HG03354 (cell line): Measurements from ENCODE around the gene SF3A2.

Source experiments
- ATAC-seq: cut with Tn5 transposase; IDR thresholded peaks from one replicate; pipeline ENCODE4 v1.9.1; 2021; ENCODE audit warnings: mild to moderate bottlenecking; ENCODE audit not compliant: unreplicated experiment, poor library complexity, severe bottlenecking

The SF3A2 gene

GRCh38 chr19:2237869-2238153, 1.2 kb downstream of the SF3A2 start:
- no peak for ATAC-seq

GRCh38 chr19:2239173-2239572, 2.5 kb downstream of the SF3A2 start:
- no peak for ATAC-seq

- ATAC-seq: no peak
Measured at GRCh38 chr19:2239771-2240770, 3.4 kb downstream of the SF3A2 start.

- ATAC-seq: no peak
Measured at GRCh38 chr19:2240881-2241760, 4.5 kb downstream of the SF3A2 start.

GRCh38 chr19:2242092-2242537, 5.5 kb downstream of the SF3A2 start:
- no peak for ATAC-seq

GRCh38 chr19:2242816-2243215, 6.2 kb downstream of the SF3A2 start:
- ATAC-seq: no peak

- ATAC-seq: no peak
Measured at GRCh38 chr19:2243274-2244124, 6.9 kb downstream of the SF3A2 start.

- ATAC-seq: no peak
Measured at GRCh38 chr19:2244125-2244411, 7.4 kb downstream of the SF3A2 start.

- no peak for ATAC-seq
Measured at GRCh38 chr19:2244486-2244885, 7.9 kb downstream of the SF3A2 start.

- no peak for ATAC-seq
Measured at GRCh38 chr19:2245273-2245672, 8.6 kb downstream of the SF3A2 start.

- no peak for ATAC-seq
Measured at GRCh38 chr19:2246014-2246620, 9.5 kb downstream of the SF3A2 start.

GRCh38 chr19:2246801-2247361, 10.3 kb downstream of the SF3A2 start:
- no peak for ATAC-seq

GRCh38 chr19:2247433-2248101, 10.9 kb downstream of the SF3A2 start:
- ATAC-seq: no peak

- ATAC-seq: no peak
Measured at GRCh38 chr19:2248136-2249009, 11.7 kb downstream of the SF3A2 start.

- ATAC-seq: no peak
Measured at GRCh38 chr19:2249010-2249866, 12.6 kb downstream of the SF3A2 start, which contains the start of gene AMH. AMH (plus strand) TSS chr19:2249323; CDS start chr19:2249333, 10 bp downstream.

- no peak for ATAC-seq
Measured at GRCh38 chr19:2249880-2250765, 13.5 kb downstream of the SF3A2 start.
